Astrocyte (in vitro differentiated cells and primary cell): Measurements from ENCODE around the gene TPM1. TPM values are rescaled to one million over a fixed set of nuclear protein-coding genes. Genes with fewer than 3 reads are reported as not detected.

ENCODE experiments used
- DNase-seq: peaks from one replicate; pipeline ENCODE4 v3.0.0-alpha.2; 2010; ENCODE audit warnings: low read depth
- FAIRE-seq: peaks from 2 replicates; lab custom pipeline; 2011; peaks lifted over from hg19 to GRCh38; lab: Jason Lieb, UNC
- H2AFZ ChIP-seq: 2 replicates; pipeline ENCODE4 v1.6.0; 2012; ENCODE audit warnings: low read depth, low read length, inconsistent platforms
- H3K27ac ChIP-seq: 2 replicates; pipeline ENCODE4 v1.5.1; 2011; ENCODE audit warnings: low read depth, low read length, inconsistent platforms
- H3K27me3 ChIP-seq: 2 replicates; pipeline ENCODE4 v1.6.0; 2011; ENCODE audit warnings: low read length, inconsistent platforms; ENCODE audit not compliant: insufficient read depth
- H3K36me3 ChIP-seq: 2 replicates; pipeline ENCODE4 v1.5.1; 2011; ENCODE audit warnings: low read length, inconsistent platforms; ENCODE audit not compliant: insufficient read depth
- H3K4me1 ChIP-seq: 2 replicates; pipeline ENCODE4 v1.5.1; 2011; ENCODE audit warnings: low read length, inconsistent platforms; ENCODE audit not compliant: insufficient read depth
- H3K4me2 ChIP-seq: 2 replicates; pipeline ENCODE4 v1.6.0; 2012; ENCODE audit warnings: low read length, inconsistent platforms
- H3K4me3 ChIP-seq: 2 replicates; pipeline ENCODE4 v1.5.1; 2011; ENCODE audit warnings: low read depth, mild to moderate bottlenecking, low read length, inconsistent platforms; ENCODE audit not compliant: insufficient read depth
- H3K79me2 ChIP-seq: 2 replicates; pipeline ENCODE4 v1.6.0; 2012; ENCODE audit warnings: mild to moderate bottlenecking, low read length, inconsistent platforms; ENCODE audit not compliant: insufficient read depth
- H3K9ac ChIP-seq: 2 replicates; pipeline ENCODE4 v1.6.0; 2012; ENCODE audit warnings: mild to moderate bottlenecking, low read length, inconsistent platforms
- H3K9me3 ChIP-seq: 2 replicates; pipeline ENCODE4 v1.5.1; 2012; ENCODE audit warnings: low read depth, mild to moderate bottlenecking, low read length, inconsistent platforms; ENCODE audit not compliant: insufficient read depth
- H4K20me1 ChIP-seq: 2 replicates; pipeline ENCODE4 v1.6.0; 2012; ENCODE audit warnings: low read length, inconsistent platforms; ENCODE audit not compliant: insufficient read depth
- H3K27ac Mint-ChIP-seq: one replicate; pipeline ENCODE4 v1.8.0; 2021; ENCODE audit warnings: mild to moderate bottlenecking, mixed read lengths; ENCODE audit not compliant: unreplicated experiment
- H3K27me3 Mint-ChIP-seq: one replicate; pipeline ENCODE4 v1.8.0; 2021; ENCODE audit warnings: low read depth, mixed read lengths; ENCODE audit not compliant: unreplicated experiment
- H3K36me3 Mint-ChIP-seq: one replicate; pipeline ENCODE4 v1.8.0; 2021; ENCODE audit warnings: low read depth, mixed read lengths; ENCODE audit not compliant: unreplicated experiment
- H3K4me1 Mint-ChIP-seq: one replicate; pipeline ENCODE4 v1.8.0; 2021; ENCODE audit warnings: low read depth, mixed read lengths; ENCODE audit not compliant: unreplicated experiment
- H3K4me3 Mint-ChIP-seq: one replicate; pipeline ENCODE4 v1.8.0; 2021; ENCODE audit warnings: mild to moderate bottlenecking, moderate library complexity, mixed read lengths; ENCODE audit not compliant: unreplicated experiment
- H3K9me3 Mint-ChIP-seq: one replicate; pipeline ENCODE4 v1.8.0; 2021; ENCODE audit warnings: mild to moderate bottlenecking, mixed read lengths; ENCODE audit not compliant: unreplicated experiment
- EZH2 ChIP-seq: IDR thresholded peaks from 2 replicates; pipeline ENCODE4 v1.6.1; 2012; ENCODE audit warnings: mild to moderate bottlenecking, low read length, inconsistent platforms; ENCODE audit not compliant: insufficient read depth
- total RNA-seq: library from RNA; stranded (reverse); gene quantifications from 2 replicates; pipeline ENCODE4 v1.2.1, GENCODE V29; 2021
- TF ChIP-seq, protein P1 (sequence below): IDR thresholded peaks from 2 replicates; pipeline ENCODE4 v1.5.1; 2011; ENCODE audit warnings: low read depth, mild to moderate bottlenecking, inconsistent platforms, low read length, moderate library complexity; ENCODE audit not compliant: insufficient read depth

TPM1 gene
- total RNA-seq, 1 donor from 2014 or later, result 2,922 TPM

DNA sequence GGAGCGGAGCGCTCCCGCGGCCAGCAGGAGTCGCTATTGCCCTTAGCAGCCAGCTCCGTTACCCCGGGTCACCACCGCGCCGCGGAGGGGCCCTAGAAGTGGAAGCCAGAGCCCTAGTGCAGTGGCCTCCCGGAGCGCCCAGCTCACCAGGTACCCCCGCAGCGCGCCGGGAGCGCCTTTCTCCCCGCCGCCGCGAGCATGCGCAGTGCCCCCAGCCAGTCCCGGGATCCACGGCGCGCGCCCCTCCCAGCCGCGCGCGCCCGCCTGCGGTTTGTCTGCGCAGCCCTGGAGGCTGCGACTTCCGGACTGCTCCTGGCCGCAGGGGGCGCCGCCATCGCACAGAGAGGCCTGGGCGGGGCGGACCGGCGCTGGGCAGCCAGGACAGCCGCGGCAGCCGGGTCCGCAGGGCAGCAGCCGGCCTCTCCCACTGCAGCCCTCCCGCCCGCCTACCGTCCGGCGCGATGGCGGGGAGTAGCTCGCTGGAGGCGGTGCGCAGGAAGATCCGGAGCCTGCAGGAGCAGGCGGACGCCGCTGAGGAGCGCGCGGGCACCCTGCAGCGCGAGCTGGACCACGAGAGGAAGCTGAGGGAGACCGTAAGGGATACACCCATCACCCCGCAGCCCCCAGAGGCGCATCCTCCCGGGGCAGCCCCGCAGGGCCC, 5.7 kb downstream of the TPM1 start:
- H3K9me3 Mint-ChIP-seq, result no peaks in the 10 kb centered on the region
- no peak overlapping the region for H2AFZ ChIP-seq
- peaks cover 97% of the 10 kb centered on the region for H3K79me2 ChIP-seq
- peak overlapping the region; percentile 92 for H3K27ac ChIP-seq
- H3K4me1 ChIP-seq, result peaks cover 57% of the 10 kb centered on the region
- no peaks in the 10 kb centered on the region for H3K27me3 Mint-ChIP-seq
- peaks cover 42% of the 10 kb centered on the region for H3K36me3 Mint-ChIP-seq
- FAIRE-seq (no peak), DNase-seq (peak; percentile 79)
- H4K20me1 ChIP-seq, result peaks cover 95% of the 10 kb centered on the region
- H3K4me2 ChIP-seq, result peak overlapping the region; percentile 92
- no peaks in the 10 kb centered on the region for H3K9me3 ChIP-seq
- H3K4me1 Mint-ChIP-seq, result peaks cover 25% of the 10 kb centered on the region
- peak overlapping the region; percentile 99 for H3K4me3 ChIP-seq
- H3K9ac ChIP-seq, result peak overlapping the region; percentile 100
- H3K4me3 Mint-ChIP-seq, result peak overlapping the region; percentile 95
- H3K27me3 ChIP-seq, result no peaks in the 10 kb centered on the region
- TF ChIP-seq, protein P1, sequence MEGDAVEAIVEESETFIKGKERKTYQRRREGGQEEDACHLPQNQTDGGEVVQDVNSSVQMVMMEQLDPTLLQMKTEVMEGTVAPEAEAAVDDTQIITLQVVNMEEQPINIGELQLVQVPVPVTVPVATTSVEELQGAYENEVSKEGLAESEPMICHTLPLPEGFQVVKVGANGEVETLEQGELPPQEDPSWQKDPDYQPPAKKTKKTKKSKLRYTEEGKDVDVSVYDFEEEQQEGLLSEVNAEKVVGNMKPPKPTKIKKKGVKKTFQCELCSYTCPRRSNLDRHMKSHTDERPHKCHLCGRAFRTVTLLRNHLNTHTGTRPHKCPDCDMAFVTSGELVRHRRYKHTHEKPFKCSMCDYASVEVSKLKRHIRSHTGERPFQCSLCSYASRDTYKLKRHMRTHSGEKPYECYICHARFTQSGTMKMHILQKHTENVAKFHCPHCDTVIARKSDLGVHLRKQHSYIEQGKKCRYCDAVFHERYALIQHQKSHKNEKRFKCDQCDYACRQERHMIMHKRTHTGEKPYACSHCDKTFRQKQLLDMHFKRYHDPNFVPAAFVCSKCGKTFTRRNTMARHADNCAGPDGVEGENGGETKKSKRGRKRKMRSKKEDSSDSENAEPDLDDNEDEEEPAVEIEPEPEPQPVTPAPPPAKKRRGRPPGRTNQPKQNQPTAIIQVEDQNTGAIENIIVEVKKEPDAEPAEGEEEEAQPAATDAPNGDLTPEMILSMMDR, result peak; percentile 77
- TF ChIP-seq EZH2, result no peak
- peak overlapping the region; percentile 99 for H3K27ac Mint-ChIP-seq
- peaks cover 75% of the 10 kb centered on the region for H3K36me3 ChIP-seq

DNA sequence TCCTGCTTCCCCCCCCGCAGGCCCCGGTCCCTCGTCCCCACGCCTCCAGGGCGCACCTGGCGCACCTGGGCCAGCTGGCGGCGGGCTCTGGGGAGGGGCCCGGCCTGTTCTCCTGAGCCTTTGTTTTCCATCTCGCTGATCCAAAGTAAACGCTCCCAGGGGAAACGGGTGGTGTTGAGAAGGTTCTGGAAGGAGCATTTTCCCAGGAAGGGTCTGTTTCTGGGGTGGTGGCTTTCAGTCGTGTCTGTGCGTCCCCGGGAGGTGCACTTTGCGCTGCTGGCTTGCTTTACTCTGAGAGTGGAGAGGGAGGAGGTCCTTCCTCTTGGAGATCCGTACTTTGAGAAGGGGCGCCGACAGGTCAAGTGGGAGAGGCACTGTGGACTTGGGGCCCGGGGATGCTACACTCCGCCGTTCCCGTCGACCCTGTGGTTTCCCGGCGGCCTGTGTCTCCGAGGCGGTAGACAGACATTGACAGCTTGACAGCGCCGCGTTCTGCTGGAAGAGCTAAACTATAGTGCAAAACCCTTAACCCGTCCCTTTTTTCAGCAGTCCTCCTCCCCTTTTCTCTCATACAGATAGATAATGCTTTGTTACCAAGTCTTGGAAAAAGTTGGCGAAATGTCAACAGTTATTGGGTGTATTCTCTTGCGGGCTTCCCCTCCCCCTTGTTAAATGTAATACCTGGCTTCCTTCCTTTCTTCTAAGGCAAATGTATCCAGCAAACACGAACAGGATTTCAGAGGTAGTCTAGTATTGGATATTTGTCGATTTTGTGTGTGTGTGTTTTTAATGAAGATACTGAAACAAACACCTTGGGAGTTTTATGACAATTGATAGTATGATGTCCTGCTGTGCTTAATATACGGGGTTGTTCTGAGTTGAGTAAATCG, 6.5 kb downstream of the TPM1 start:
- Mint-ChIP-seq H3K27ac (peak overlapping the region; percentile 92), H3K4me1 (peaks cover 27% of the 10 kb centered on the region), H3K27me3 (no peaks in the 10 kb centered on the region), H3K9me3 (no peaks in the 10 kb centered on the region), H3K36me3 (peaks cover 38% of the 10 kb centered on the region), H3K4me3 (peak overlapping the region; percentile 84)
- Histone ChIP-seq H3K4me3 (peak overlapping the region; percentile 99), H3K27ac (peak overlapping the region; percentile 92), H3K27me3 (no peaks in the 10 kb centered on the region), H2AFZ (no peak overlapping the region), H3K9ac (peak overlapping the region; percentile 100), H3K4me2 (peak overlapping the region; percentile 92), H4K20me1 (peaks cover 95% of the 10 kb centered on the region), H3K79me2 (peaks cover 94% of the 10 kb centered on the region), H3K4me1 (peaks cover 63% of the 10 kb centered on the region), H3K36me3 (peaks cover 76% of the 10 kb centered on the region), H3K9me3 (no peaks in the 10 kb centered on the region)
- TF ChIP-seq, protein P1, result no peak
- no peak for TF ChIP-seq EZH2
- FAIRE-seq (no peak), DNase-seq (no peak)
